Colon (tissue), 2 donors: ENCODE measurements around the gene EMILIN2.

Experiments used
- FAIRE-seq: peaks from 2 replicates; lab custom pipeline; 2012; peaks lifted over from hg19 to GRCh38; lab: Jason Lieb, UNC
- donor health status: control.
- donor health status: control.

The EMILIN2 gene

GRCh38 chr18:2916184-2916583 is 69.4 kb downstream of the EMILIN2 start:
- FAIRE-seq: no peak

GRCh38 chr18:2917259-2918047 is 70.6 kb downstream of the EMILIN2 start:
- no peak for FAIRE-seq

- FAIRE-seq: no peak
These were observed 72.2 kb downstream of the EMILIN2 start for GRCh38 chr18:2918761-2919550.

GRCh38 chr18:2919600-2919999 is 72.8 kb downstream of the EMILIN2 start:
- no peak for FAIRE-seq

GRCh38 chr18:2920027-2920426 is 73.2 kb downstream of the EMILIN2 start:
- no peak for FAIRE-seq

- FAIRE-seq: no peak
These were observed 73.9 kb downstream of the EMILIN2 start for GRCh38 chr18:2920546-2921343.

GRCh38 chr18:2921778-2922177 is 75.0 kb downstream of the EMILIN2 start:
- FAIRE-seq: no peak

GRCh38 chr18:2923464-2923863 is 76.7 kb downstream of the EMILIN2 start:
- FAIRE-seq: no peak

- FAIRE-seq: no peak
These were observed 78.1 kb downstream of the EMILIN2 start for GRCh38 chr18:2924920-2925319.

- FAIRE-seq: no peak
These were observed 79.7 kb downstream of the EMILIN2 start for GRCh38 chr18:2926528-2926927.

- no peak for FAIRE-seq
These were observed 80.9 kb downstream of the EMILIN2 start for GRCh38 chr18:2927745-2928144.

GRCh38 chr18:2932247-2933181 is 85.7 kb downstream of the EMILIN2 start:
- FAIRE-seq: peak; percentile 85

- FAIRE-seq: no peak
These were observed 87.2 kb downstream of the EMILIN2 start for GRCh38 chr18:2933995-2934394.

GRCh38 chr18:2935438-2936192 is 88.8 kb downstream of the EMILIN2 start:
- FAIRE-seq: no peak

GRCh38 chr18:2939317-2939716 is 92.5 kb downstream of the EMILIN2 start:
- FAIRE-seq: peak; percentile 57

GRCh38 chr18:2948038-2948437 is 101.2 kb downstream of the EMILIN2 start:
- no peak for FAIRE-seq

- FAIRE-seq: no peak
These were observed 105.8 kb downstream of the EMILIN2 start for GRCh38 chr18:2952605-2953004.

GRCh38 chr18:2953935-2954653 is 107.3 kb downstream of the EMILIN2 start:
- no peak for FAIRE-seq

GRCh38 chr18:2954869-2955645 is 108.3 kb downstream of the EMILIN2 start:
- FAIRE-seq: no peak
